ENCODE measurements around the gene DNAAF1.
"Not testable (repeated sequence)": the region's sequence is repeated elsewhere in the genome, so short reads cannot be mapped to it uniquely, and the experiment has no call there.

DNAAF1 gene

DNA sequence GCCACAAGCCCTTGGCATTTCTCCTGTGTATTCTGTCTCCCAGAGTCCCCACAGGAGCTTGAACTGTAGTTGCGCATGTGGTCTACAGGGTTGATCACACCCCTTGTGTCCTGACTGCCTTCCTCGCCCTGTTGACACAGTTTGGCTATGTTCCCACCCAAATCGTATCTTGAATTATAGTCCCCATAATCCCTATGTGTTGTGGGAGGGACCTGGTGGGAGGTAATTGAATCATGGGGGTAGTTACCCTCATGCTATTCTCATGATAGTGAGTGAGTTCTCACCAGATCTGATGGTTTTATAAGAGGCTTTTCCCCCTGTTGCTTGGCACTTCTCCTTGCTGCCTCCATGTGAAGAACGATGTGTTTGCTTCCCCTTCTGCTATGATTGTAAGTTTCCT, 67.0 kb downstream of the DNAAF1 start:
- no peak for DNase-seq

DNA sequence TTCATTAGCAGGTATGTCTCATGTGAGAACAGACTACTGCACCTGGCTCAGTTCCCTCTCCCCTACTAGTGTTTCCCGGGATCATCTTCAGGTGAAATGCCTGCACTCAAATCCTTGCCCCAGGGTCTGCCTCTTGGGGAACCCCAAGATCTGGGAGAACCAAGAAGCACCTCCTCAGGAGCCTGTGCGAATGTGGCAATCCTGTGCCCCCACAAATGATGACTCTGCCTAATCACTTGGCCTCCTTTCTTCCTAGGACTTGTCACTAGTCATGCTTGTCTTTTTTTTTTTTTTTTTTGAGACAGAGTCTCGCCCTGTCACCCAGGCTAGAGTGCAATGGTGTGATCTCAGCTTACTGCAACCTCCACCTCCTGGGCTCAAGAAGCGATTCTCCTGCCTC, 67.5 kb downstream of the DNAAF1 start:
- DNase-seq: no peak

DNA sequence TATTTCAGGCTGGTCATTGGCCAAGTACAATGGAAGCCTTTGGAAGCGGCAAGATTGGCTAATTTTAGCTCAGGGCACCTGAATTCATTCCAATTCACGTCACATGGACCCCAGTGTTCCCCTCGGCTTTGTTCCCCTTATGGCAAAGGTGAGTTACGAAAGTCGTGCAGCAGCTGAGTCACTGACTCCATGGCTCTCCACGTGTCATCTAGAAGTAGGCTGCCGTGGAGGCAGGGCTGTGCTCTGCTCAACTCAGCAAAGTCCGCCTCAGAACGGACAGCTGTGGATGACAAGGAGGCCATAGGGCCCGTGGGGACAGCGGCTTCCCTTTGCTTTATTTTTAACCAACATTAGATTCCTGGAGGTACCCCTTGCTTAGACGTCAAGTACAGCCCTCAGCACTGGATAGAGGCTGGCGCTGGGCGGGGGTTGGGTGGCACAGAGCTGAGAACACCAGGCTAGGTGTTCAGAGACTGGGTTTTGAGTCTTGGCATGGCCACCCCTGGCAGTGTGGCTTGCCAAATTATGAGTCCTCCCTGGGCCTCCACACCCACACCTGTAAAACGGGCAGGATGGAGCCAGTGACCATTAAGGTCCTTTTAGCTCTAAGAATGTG, 69.5 kb downstream of the DNAAF1 start:
- DNase-seq: no peak

DNA sequence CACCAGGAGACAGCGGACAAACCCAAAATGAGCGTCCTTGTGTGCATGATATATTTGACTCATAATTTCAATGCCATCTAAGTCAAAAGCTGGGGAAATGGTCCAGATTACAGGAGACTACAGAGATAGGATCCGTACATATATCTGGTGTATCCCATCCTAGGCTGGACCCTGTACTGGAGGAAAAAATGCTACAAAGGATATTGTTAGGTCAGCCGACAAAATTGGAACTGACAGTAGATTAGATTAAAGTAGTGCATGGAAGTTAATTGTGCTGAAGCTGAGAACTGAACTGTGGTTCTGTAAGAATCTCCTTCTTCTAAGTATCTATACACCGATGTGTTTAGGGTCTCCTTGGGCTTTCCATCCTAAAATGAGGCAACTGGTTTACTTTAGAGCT, 70.4 kb downstream of the DNAAF1 start:
- DNase-seq: no peak

DNA sequence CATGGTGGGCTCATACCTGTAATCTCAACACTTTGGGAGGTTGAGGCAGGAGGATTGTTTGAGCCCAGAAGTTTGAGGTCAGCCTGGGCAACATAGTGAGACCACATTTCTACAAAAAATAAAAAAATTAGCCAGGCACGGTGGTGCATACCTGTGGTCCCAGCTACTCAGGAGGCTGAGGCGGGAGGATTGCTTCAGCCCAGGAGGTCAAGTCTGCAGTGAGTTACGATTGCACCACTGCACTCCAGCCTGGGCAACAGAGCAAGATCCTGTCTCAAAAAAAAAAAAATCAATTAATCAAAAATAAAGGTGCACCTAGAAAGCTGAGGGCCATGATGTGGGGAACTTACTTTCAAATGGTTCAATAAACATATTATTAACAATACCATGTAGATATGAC, 71.0 kb downstream of the DNAAF1 start:
- DNase-seq: not testable (repeated sequence)

DNA sequence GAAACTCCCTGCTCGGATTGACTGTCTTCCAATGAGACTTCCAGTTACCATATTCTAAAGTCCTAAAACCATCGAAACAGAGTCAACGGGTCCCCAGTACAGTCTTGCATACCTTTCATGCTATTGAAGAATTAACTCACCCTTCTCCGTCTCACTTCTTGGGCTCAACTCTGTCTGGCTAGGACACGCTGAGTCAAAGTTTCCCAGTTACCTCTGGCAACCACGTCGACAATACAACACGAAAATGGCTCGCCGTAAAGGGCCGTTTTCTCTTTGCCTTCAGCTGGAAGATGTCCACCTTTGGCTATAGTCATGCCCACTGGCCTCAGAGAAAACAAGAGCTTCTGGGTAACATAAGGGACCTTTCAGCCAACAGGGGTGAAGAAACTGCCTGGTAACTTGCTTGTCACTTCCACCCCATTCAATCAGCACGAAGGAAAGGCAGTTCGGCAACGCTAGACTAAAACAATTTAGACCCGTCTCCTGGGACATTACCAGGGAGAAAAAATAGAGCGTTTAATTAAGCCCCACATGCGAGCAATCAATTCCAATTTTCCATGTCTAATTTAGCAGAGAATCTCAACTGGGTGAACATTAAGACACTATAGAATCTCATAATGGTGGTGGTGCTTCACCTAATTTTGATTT, 73.2 kb downstream of the DNAAF1 start:
- no peak for DNase-seq

DNA sequence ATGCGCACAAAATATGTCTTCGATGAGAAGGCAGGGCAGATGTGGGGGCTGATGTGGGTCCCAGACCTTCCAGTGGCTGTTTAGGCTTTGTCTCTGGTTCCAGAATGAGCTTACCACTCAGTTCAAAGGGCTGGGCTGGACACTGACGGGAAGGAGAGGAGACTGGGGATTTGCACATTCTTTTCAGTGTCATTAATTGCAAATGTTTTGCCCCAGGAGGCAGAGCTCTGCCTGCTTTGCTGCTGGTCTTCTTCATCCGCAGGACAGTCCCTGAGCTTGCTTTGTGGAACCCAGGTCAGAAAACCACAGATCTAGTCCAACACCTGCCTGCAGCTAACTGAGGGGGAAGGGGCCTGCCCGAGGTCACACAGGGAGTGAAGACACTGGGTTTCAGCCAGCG, 73.8 kb downstream of the DNAAF1 start:
- DNase-seq: no peak

DNA sequence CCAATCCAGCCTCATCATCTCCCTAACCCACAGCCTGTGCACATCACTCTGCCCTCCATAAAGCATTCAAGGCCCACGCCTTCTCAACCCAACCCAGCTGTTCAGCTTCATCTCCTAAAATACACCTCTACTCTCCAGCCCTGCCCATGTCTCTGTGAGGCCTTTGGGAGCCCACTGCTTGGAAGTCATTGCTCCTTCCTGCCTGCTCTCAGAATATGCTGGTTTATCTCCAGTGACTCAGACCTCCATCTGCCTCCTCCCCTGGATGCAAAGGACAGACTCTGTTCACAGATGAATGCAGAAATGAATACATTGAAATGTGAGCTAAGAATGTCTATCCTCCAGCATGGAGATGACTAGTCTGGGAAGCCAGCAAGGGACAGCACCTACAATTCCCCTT, 75.7 kb downstream of the DNAAF1 start:
- no peak for DNase-seq

DNA sequence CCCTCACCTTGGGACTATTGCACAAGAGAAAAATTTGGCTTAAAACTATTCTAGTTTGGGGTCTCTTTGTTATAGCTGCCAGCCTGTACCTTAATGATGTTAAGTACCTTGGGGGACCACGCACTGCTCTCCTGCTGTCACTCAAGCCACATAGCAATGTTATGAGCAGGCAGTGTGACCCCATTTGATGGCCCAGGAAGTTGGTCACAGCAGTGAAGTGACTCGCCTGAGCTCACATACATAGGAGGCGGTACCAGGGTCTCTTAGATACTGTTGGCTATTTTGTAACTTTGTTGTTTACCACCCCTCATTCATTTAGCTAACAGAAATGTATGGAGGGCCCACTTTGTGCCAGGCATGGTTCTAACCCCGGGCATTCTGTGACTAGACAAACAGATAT, 78.3 kb downstream of the DNAAF1 start:
- no peak for DNase-seq

DNA sequence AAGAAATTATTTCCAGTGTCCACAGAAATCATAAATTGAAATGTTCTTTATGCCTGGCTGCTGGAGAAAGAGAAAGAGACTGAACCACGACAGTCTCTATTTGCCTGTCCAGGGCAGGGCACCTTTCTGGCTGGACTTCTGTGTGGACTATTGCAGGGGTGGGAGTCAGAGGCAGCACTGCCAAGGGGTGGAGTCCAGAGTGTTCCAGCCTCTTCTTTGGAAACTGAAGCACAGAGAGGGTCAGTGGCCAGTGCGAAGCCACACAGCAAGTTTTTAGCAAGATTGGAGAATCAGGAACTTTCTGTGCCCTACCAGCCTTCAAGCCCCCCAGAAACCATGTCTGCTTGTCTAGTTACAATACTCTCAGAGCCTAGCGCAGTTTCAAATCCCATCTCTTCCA, 79.4 kb downstream of the DNAAF1 start:
- DNase-seq: no peak

DNA sequence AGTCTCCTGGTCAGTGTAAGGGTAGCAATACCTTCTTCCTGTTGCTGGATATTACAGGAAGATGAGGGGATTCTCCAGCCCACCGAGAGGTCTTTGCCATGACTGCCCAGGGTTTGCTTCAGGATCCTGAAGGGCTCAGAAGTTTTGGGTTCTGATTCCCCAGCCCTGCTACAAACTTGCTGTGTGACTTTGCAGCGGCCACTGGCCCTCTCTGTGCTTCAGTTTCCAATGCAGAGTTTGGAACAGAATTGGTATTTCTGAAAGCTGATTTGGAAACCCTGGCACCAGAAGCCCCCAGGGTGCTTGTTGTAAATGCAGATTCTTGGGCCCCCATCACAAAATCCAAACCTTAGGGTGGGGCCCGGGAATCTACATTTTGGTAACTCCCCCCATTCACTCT, 80.0 kb downstream of the DNAAF1 start:
- DNase-seq: no peak

DNA sequence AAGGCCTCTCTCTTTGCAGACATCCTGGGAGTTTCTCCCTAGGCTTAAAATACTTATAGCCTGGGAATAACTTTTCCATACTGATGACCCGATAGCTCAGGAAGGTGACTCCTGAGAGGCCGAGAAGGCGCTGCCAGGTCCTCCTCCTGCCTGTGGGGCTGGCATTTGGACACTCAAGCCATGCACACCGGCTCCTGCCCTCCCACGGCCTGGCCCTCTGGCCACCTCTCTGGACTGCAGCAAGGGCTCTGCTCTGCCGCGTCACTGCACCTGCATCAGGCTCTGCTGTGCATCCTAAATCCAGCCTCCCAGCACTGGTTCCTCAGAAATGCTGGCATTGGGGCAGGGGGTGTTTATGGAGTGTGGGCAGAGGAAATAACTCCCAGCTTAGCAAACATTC, 80.5 kb downstream of the DNAAF1 start:
- no peak for DNase-seq

DNA sequence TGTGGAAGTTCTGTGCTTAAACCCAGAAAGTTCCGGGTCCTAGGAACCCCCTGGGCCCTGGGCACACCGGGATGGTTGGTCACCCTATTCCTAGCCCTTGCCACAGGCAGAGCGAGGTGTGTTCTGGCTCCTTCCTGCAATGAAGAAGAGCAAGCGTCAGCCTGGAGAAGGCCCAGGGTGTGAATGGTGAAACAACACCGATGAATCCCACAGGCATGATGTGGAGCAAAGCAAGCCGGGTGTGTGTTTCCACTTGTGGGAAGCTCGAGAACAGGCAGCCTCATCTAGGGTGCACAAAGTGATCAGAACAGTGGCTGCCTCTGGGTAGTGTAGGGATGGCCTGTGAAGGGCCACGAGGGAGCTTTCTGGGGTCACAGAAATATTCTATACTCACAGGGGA, 80.9 kb downstream of the DNAAF1 start:
- no peak for DNase-seq
